NCI-H1436 (cell line): ENCODE measurements around the gene WNT9A.
"Not testable (repeated sequence)": the region's sequence is repeated elsewhere in the genome, so short reads cannot be mapped to it uniquely, and the experiment has no call there.

Experiments used
- DNase-seq: peaks from one replicate; lab custom pipeline; 2025; lab: John Stamatoyannopoulos, UW

Gene WNT9A

GRCh38 chr1:227886503-227886961 lies 61.2 kb downstream of the WNT9A start:
- DNase-seq: no peak

- no peak for DNase-seq
These were observed 61.9 kb downstream of the WNT9A start for GRCh38 chr1:227885648-227886502.

- DNase-seq: no peak
These were observed 62.5 kb downstream of the WNT9A start for GRCh38 chr1:227885135-227885647.

GRCh38 chr1:227884370-227885134 lies 63.2 kb downstream of the WNT9A start:
- no peak for DNase-seq

- DNase-seq: no peak
These were observed 64.0 kb downstream of the WNT9A start for GRCh38 chr1:227883641-227884301.

GRCh38 chr1:227883073-227883520 lies 64.6 kb downstream of the WNT9A start:
- no peak for DNase-seq

GRCh38 chr1:227880342-227880924 lies 67.3 kb downstream of the WNT9A start:
- no peak for DNase-seq

- DNase-seq: not testable (repeated sequence)
These were observed 69.9 kb downstream of the WNT9A start for GRCh38 chr1:227877810-227878209.

GRCh38 chr1:227871892-227872291 lies 75.8 kb downstream of the WNT9A start:
- not testable (repeated sequence) for DNase-seq

- DNase-seq: no peak
These were observed 77.4 kb downstream of the WNT9A start for GRCh38 chr1:227870366-227870765.

GRCh38 chr1:227869851-227870305 lies 77.9 kb downstream of the WNT9A start:
- no peak for DNase-seq

- no peak for DNase-seq
These were observed 78.4 kb downstream of the WNT9A start for GRCh38 chr1:227869279-227869842.
